IMR-90 (cell line): ENCODE data around the gene ZCCHC14. TPM values are rescaled to one million over a fixed set of nuclear protein-coding genes. Genes with fewer than 3 reads are reported as not detected.

ENCODE experiments used
- ATAC-seq: fragments of 200-7000 bp; cut with Tn5 transposase; 2 replicates; pipeline ENCODE4 v1.9.1; 2020; ENCODE audit warnings: low read depth, mild to moderate bottlenecking, moderate library complexity
- BruUV-seq: library from RNA; stranded (reverse); fragments of 400-500 nt; replicated peaks from 2 replicates; lab custom pipeline; 2021; lab: Mats Ljungman, UMichigan
- CTCF ChIA-PET: fragments of 300-600 bp; formaldehyde crosslinking; extraction: SDS; loops from one replicate; lab custom pipeline; 2021; ENCODE audit warnings: antibody characterized with exemption; lab: Yijun Ruan, JAX
- POLR2A ChIA-PET: fragments of 300-600 bp; sonication (Branson Sonifier 250); formaldehyde crosslinking; loops from one replicate; lab custom pipeline; 2022; ENCODE audit warnings: antibody characterized with exemption; ENCODE audit not compliant: unreplicated experiment; lab: Charles Lee
- DNase-seq: peaks from one replicate; pipeline ENCODE4 v3.0.0; 2013
- H2AFZ ChIP-seq: replicated peaks from 2 replicates; pipeline ENCODE3; 2013; ENCODE audit warnings: low read length, mild to moderate bottlenecking; ENCODE audit not compliant: poor library complexity
- H2AK5ac ChIP-seq: 2 replicates; pipeline ENCODE4 v1.6.1; 2013; ENCODE audit warnings: low read depth, low read length, inconsistent platforms
- H2AK9ac ChIP-seq: replicated peaks from 2 replicates; pipeline ENCODE3; 2013; ENCODE audit warnings: mild to moderate bottlenecking, low read depth, low read length, moderate library complexity; ENCODE audit not compliant: poor library complexity
- H2BK120ac ChIP-seq: 2 replicates; pipeline ENCODE4 v1.6.1; 2013; ENCODE audit warnings: low read depth, low read length, inconsistent platforms
- H2BK15ac ChIP-seq: 3 replicates; pipeline ENCODE4 v1.6.1; 2013; ENCODE audit warnings: low read depth, low read length, inconsistent platforms
- H2BK20ac ChIP-seq: 2 replicates; pipeline ENCODE4 v1.6.1; 2013; ENCODE audit warnings: low read depth, mild to moderate bottlenecking, inconsistent platforms, low read length, moderate library complexity
- H2BK5ac ChIP-seq: 2 replicates; pipeline ENCODE4 v1.6.1; 2013; ENCODE audit warnings: mild to moderate bottlenecking, low read depth, low read length, inconsistent platforms; ENCODE audit not compliant: poor library complexity, severe bottlenecking
- H3K14ac ChIP-seq: replicated peaks from 2 replicates; pipeline ENCODE4 v1.6.1; 2013; ENCODE audit warnings: low read depth, low read length, inconsistent platforms
- H3K18ac ChIP-seq: 2 replicates; pipeline ENCODE4 v1.6.1; 2013; ENCODE audit warnings: low read depth, low read length, control low read depth
- H3K23ac ChIP-seq: 2 replicates; pipeline ENCODE4 v1.6.1; 2013; ENCODE audit warnings: low read depth, low read length, inconsistent platforms
- H3K27ac ChIP-seq: 2 replicates; pipeline ENCODE4 v1.5.1; 2013; ENCODE audit warnings: mild to moderate bottlenecking, control low read depth, low read length; ENCODE audit not compliant: insufficient read depth
- H3K27me3 ChIP-seq: 2 replicates; pipeline ENCODE4 v1.6.1; 2013; ENCODE audit warnings: low read length; ENCODE audit not compliant: control insufficient read depth, insufficient read depth
- H3K36me3 ChIP-seq: 2 replicates; pipeline ENCODE4 v1.6.1; 2013; ENCODE audit warnings: low read length, mixed read lengths; ENCODE audit not compliant: control insufficient read depth, insufficient read depth
- H3K4ac ChIP-seq: 2 replicates; pipeline ENCODE4 v1.6.1; 2013; ENCODE audit warnings: low read depth, low read length, inconsistent platforms
- H3K4me1 ChIP-seq: 2 replicates; pipeline ENCODE4 v1.6.1; 2013; ENCODE audit warnings: low read length, mixed read lengths; ENCODE audit not compliant: control insufficient read depth, insufficient read depth
- H3K4me2 ChIP-seq: 2 replicates; pipeline ENCODE4 v1.6.1; 2013; ENCODE audit warnings: low read depth, mild to moderate bottlenecking, control low read depth, low read length, moderate library complexity
- H3K4me3 ChIP-seq: 2 replicates; pipeline ENCODE4 v1.5.1; 2013; ENCODE audit warnings: low read depth, mild to moderate bottlenecking, control low read depth, low read length, moderate library complexity; ENCODE audit not compliant: insufficient read depth
- H3K56ac ChIP-seq: 2 replicates; pipeline ENCODE4 v1.6.1; 2013; ENCODE audit warnings: low read length, inconsistent platforms; ENCODE audit not compliant: insufficient read depth; ENCODE audit errors: extremely low read depth
- H3K79me1 ChIP-seq, 2 experiments: 2 replicates each; pipeline ENCODE4 v1.6.1; 2013; ENCODE audit warnings: low read length in 2 of 2, inconsistent platforms in 1 of 2, low read depth in 1 of 2
- H3K9ac ChIP-seq: 2 replicates; pipeline ENCODE4 v1.6.1; 2013; ENCODE audit warnings: low read depth, low read length, control low read depth
- H3K9me1 ChIP-seq: 2 replicates; pipeline ENCODE4 v1.6.1; 2013; ENCODE audit warnings: low read length, inconsistent platforms; ENCODE audit not compliant: insufficient read depth
- H3K9me3 ChIP-seq: 2 replicates; pipeline ENCODE4 v1.6.1; 2013; ENCODE audit warnings: low read length; ENCODE audit not compliant: control insufficient read depth, insufficient read depth
- H4K20me1 ChIP-seq: 2 replicates; pipeline ENCODE4 v1.6.1; 2013; ENCODE audit warnings: low read length, inconsistent platforms; ENCODE audit not compliant: insufficient read depth
- H4K5ac ChIP-seq: 2 replicates; pipeline ENCODE4 v1.6.1; 2013; ENCODE audit warnings: mild to moderate bottlenecking, low read depth, low read length, control low read depth
- H4K8ac ChIP-seq, 2 experiments: 2 replicates each; pipeline ENCODE4 v1.6.1; 2013; ENCODE audit warnings: low read depth in 2 of 2, low read length in 2 of 2, control low read depth in 1 of 2, inconsistent platforms in 1 of 2
- H4K91ac ChIP-seq: 2 replicates; pipeline ENCODE4 v1.6.1; 2013; ENCODE audit warnings: low read depth, low read length, inconsistent platforms; ENCODE audit not compliant: insufficient read depth
- CTCF ChIP-seq: conservative IDR thresholded peaks from 2 replicates; pipeline ENCODE4 v1.5.1; 2012; ENCODE audit warnings: mild to moderate bottlenecking, low read depth, low read length, improper control_type of control experiment
- ELK1 ChIP-seq: fragments of 150-350 bp; IDR thresholded peaks from 2 replicates; pipeline ENCODE4 v1.6.1; 2016; ENCODE audit warnings: low read depth, mild to moderate bottlenecking, low read length, moderate library complexity, borderline replicate concordance
- MAZ ChIP-seq: IDR thresholded peaks from 2 replicates; pipeline ENCODE4 v1.6.1; 2012; ENCODE audit warnings: low read depth, mild to moderate bottlenecking, low read length, improper control_type of control experiment, moderate library complexity, borderline replicate concordance
- POLR2A ChIP-seq: IDR thresholded peaks from 2 replicates; pipeline ENCODE4 v1.6.1; 2012; ENCODE audit warnings: mild to moderate bottlenecking, low read depth, low read length
- RCOR1 ChIP-seq: IDR thresholded peaks from 2 replicates; pipeline ENCODE4 v1.6.1; 2012; ENCODE audit warnings: mild to moderate bottlenecking, low read length, improper control_type of control experiment; ENCODE audit not compliant: insufficient replicate concordance
- RFX5 ChIP-seq: IDR thresholded peaks from 2 replicates; pipeline ENCODE4 v1.8.0; 2012; ENCODE audit warnings: low read depth, mild to moderate bottlenecking, low read length, moderate library complexity
- WGBS, 2 experiments: methylation state at CpG; one replicate each; pipeline versions ENCODE4 v1.1.5 to v1.1.7; 2013; ENCODE audit warnings: missing lambda C conversion rate in 2 of 2; ENCODE audit not compliant: insufficient read length in 1 of 2; ENCODE audit errors: extremely low coverage in 2 of 2; 5-methylcytosine and 5-hydroxymethylcytosine counted together
- dilution Hi-C: fragments of 300-500 bp; cut with HindIII; formaldehyde crosslinking; loops from one replicate; pipeline ENCODE4 v1.14.3; 2018; ENCODE audit warnings: low sequenced_read_pairs; ENCODE audit not compliant: unreplicated experiment
- in situ Hi-C: fragments of 300-500 bp; cut with MboI; formaldehyde crosslinking; loops from 3 replicates; pipeline ENCODE4 v1.14.3; 2019; ENCODE audit warnings: low sequenced_read_pairs, inconsistent platforms, mixed read lengths
- intact Hi-C: fragments of 100-400 bp; cut with micrococcal nuclease; formaldehyde crosslinking; loops from 2 replicates; pipeline ENCODE4 v1.10.0; 2022
- polyA plus RNA-seq, 3 experiments: library from polyadenylated mRNA; depleted of rRNA; stranded (reverse); fragments of >200 nt; gene quantifications; 2 replicates each; pipeline ENCODE4 v1.2.3, GENCODE V29; 2012; ENCODE audit warnings: low replicate concordance in 1 of 3
- total RNA-seq: library from RNA; depleted of rRNA; stranded (reverse); fragments of >200 nt; gene quantifications from 2 replicates; pipeline ENCODE4 v1.2.3, GENCODE V29; 2012

Gene ZCCHC14
- total and polyA plus RNA-seq, 2 of the 4 experiments (the other 2 are of a cell fraction) = 2.5 to 5.3 TPM

- Histone ChIP-seq H3K27me3 (no peaks in the 10 kb centered on the region), H3K23ac (no peak overlapping the region), H2BK20ac (no peak overlapping the region), H3K27ac (no peak overlapping the region), H4K8ac (no peak overlapping the region), H3K4me2 (no peak overlapping the region), H2BK15ac (no peak overlapping the region), H3K9ac (no peak overlapping the region), H3K4ac (no peak overlapping the region), H3K56ac (no peak overlapping the region), H4K91ac (no peak overlapping the region), H2AK9ac (no peak overlapping the region), H3K9me3 (no peaks in the 10 kb centered on the region), H3K79me1 (peaks cover 43 to 75% of the 10 kb centered on the region in 2 experiments), H3K18ac (no peak overlapping the region), H4K5ac (no peak overlapping the region), H3K36me3 (no peaks in the 10 kb centered on the region), H3K4me1 (peaks cover 11% of the 10 kb centered on the region), H2AFZ (no peak overlapping the region), H2AK5ac (no peak overlapping the region), H2BK120ac (no peak overlapping the region), H3K14ac (no peak overlapping the region), H4K20me1 (peaks cover 68% of the 10 kb centered on the region), H3K4me3 (no peak overlapping the region), H3K9me1 (peaks cover 16% of the 10 kb centered on the region), H2BK5ac (no peak overlapping the region)
- ChIA-PET CTCF (no interaction called here), POLR2A (no interaction called here)
- DNase-seq = no peak
- ATAC-seq = no peak
- BruUV-seq = no TSS peak
- intact Hi-C loops (no loop called here), in situ Hi-C loops (no loop called here), dilution Hi-C loops (no loop called here)
- 100% methylated on average over 1 of the region's 7 CpGs; no CpG with 5 or more reads in 1 of the 2 experiments for WGBS, 2 experiments
- TF ChIP-seq POLR2A = no peak
- no peak for TF ChIP-seq RCOR1
- no peak for TF ChIP-seq CTCF
- no peak for TF ChIP-seq MAZ
- TF ChIP-seq RFX5 = no peak
- TF ChIP-seq ELK1 = no peak
Observed at GRCh38 chr16:87474566-87474996, 18.2 kb downstream of the ZCCHC14 start.
